OCI-LY3 (cell line): ENCODE results near the gene GRSF1.

Experiments used
- H2AFZ ChIP-seq: fragments of 200-600, 300-600 bp; shearing (Covaris generic); 2 replicates; pipeline ENCODE4 v1.6.0; 2014; ENCODE audit warnings: antibody characterized with exemption, low read depth, low read length
- H3K27ac ChIP-seq: fragments of 200-600, 300-600 bp; sonication (generic); 2 replicates; pipeline ENCODE4 v1.5.1; 2014; ENCODE audit warnings: mild to moderate bottlenecking, low read length, moderate library complexity, mixed read lengths
- H3K27me3 ChIP-seq: fragments of 200-600, 300-600 bp; sonication (generic); 2 replicates; pipeline ENCODE4 v1.6.1; 2014; ENCODE audit warnings: low read depth, low read length, mixed read lengths
- H3K36me3 ChIP-seq: fragments of 200-600, 300-600 bp; sonication (generic); replicated peaks from 2 replicates; pipeline ENCODE3; 2014; ENCODE audit warnings: low read depth, low read length, mixed read lengths
- H3K4me1 ChIP-seq: fragments of 300-600, 200-600 bp; sonication (generic); 2 replicates; pipeline ENCODE4 v1.6.1; 2014; ENCODE audit warnings: low read length, mixed read lengths
- H3K4me2 ChIP-seq: fragments of 200-600, 300-600 bp; sonication (generic); 2 replicates; pipeline ENCODE4 v1.6.1; 2014; ENCODE audit warnings: low read length, mixed read lengths
- H3K4me3 ChIP-seq: fragments of 300-600, 200-600 bp; sonication (generic); 2 replicates; pipeline ENCODE4 v1.5.1; 2014; ENCODE audit warnings: antibody characterized with exemption, mild to moderate bottlenecking, low read length, moderate library complexity
- H3K79me2 ChIP-seq: fragments of 300-600, 200-600 bp; shearing (Covaris generic); 2 replicates; pipeline ENCODE4 v1.6.1; 2014; ENCODE audit warnings: mild to moderate bottlenecking, low read length, mixed read lengths
- H3K9ac ChIP-seq: fragments of 300-600, 200-600 bp; shearing (Covaris generic); 2 replicates; pipeline ENCODE4 v1.6.0; 2014; ENCODE audit warnings: mild to moderate bottlenecking, low read length, moderate library complexity
- H3K9me3 ChIP-seq: fragments of 200-600, 300-600 bp; shearing (Covaris generic); 2 replicates; pipeline ENCODE4 v1.6.1; 2014; ENCODE audit warnings: low read length, mixed read lengths; ENCODE audit not compliant: insufficient read depth
- H4K20me1 ChIP-seq: fragments of 200-600, 300-600 bp; sonication (generic); 2 replicates; pipeline ENCODE4 v1.6.1; 2016; ENCODE audit warnings: low read length, mixed read lengths; ENCODE audit not compliant: insufficient read depth
- CTCF ChIP-seq: fragments of 200-600, 300-600 bp; sonication (generic); IDR thresholded peaks from 2 replicates; pipeline ENCODE4 v1.5.1; 2014; ENCODE audit warnings: antibody characterized with exemption, low read length, low read depth
- EZH2phosphoT487 ChIP-seq: fragments of 200-600 bp; shearing (Covaris generic); IDR thresholded peaks from 2 replicates; pipeline ENCODE4 v1.6.1; 2018; ENCODE audit warnings: antibody characterized with exemption, mixed run types, low read depth

GRSF1 gene

GRCh38 chr4:70788733-70789132 is 51.0 kb downstream of the GRSF1 start:
- no peak overlapping the region for H3K4me2 ChIP-seq
- H3K36me3 ChIP-seq, result peaks cover 16% of the 10 kb centered on the region
- H3K4me3 ChIP-seq, result no peak overlapping the region
- H3K9ac ChIP-seq, result no peak overlapping the region
- H3K27ac ChIP-seq, result no peak overlapping the region
- no peaks in the 10 kb centered on the region for H3K79me2 ChIP-seq
- no peaks in the 10 kb centered on the region for H3K9me3 ChIP-seq
- H3K4me1 ChIP-seq, result no peaks in the 10 kb centered on the region
- TF ChIP-seq EZH2phosphoT487 (no peak), CTCF (no peak)
- H3K27me3 ChIP-seq, result no peaks in the 10 kb centered on the region
- no peak overlapping the region for H2AFZ ChIP-seq
- H4K20me1 ChIP-seq, result no peaks in the 10 kb centered on the region

- no peaks in the 10 kb centered on the region for H3K79me2 ChIP-seq
- no peak overlapping the region for H2AFZ ChIP-seq
- H3K9me3 ChIP-seq, result no peaks in the 10 kb centered on the region
- no peaks in the 10 kb centered on the region for H3K4me1 ChIP-seq
- no peak overlapping the region for H3K9ac ChIP-seq
- H4K20me1 ChIP-seq, result no peaks in the 10 kb centered on the region
- no peak for TF ChIP-seq CTCF
- no peak for TF ChIP-seq EZH2phosphoT487
- peaks cover 11% of the 10 kb centered on the region for H3K36me3 ChIP-seq
- H3K4me3 ChIP-seq, result no peak overlapping the region
- H3K4me2 ChIP-seq, result no peak overlapping the region
- no peak overlapping the region for H3K27ac ChIP-seq
- H3K27me3 ChIP-seq, result no peaks in the 10 kb centered on the region
These were observed 52.2 kb downstream of the GRSF1 start for GRCh38 chr4:70787496-70787895.

GRCh38 chr4:70783096-70783495 is 56.6 kb downstream of the GRSF1 start:
- TF ChIP-seq EZH2phosphoT487, result no peak
- no peak for TF ChIP-seq CTCF
- Histone ChIP-seq H3K27me3 (no peaks in the 10 kb centered on the region), H4K20me1 (no peaks in the 10 kb centered on the region), H2AFZ (no peak overlapping the region), H3K9me3 (no peaks in the 10 kb centered on the region), H3K36me3 (peaks cover 6% of the 10 kb centered on the region), H3K4me1 (no peaks in the 10 kb centered on the region), H3K9ac (no peak overlapping the region), H3K4me3 (no peak overlapping the region), H3K27ac (no peak overlapping the region), H3K4me2 (no peak overlapping the region), H3K79me2 (no peaks in the 10 kb centered on the region)

- Histone ChIP-seq H3K4me2 (no peak overlapping the region), H3K27me3 (no peaks in the 10 kb centered on the region), H3K36me3 (peaks cover 2% of the 10 kb centered on the region), H2AFZ (no peak overlapping the region), H3K79me2 (no peaks in the 10 kb centered on the region), H4K20me1 (no peaks in the 10 kb centered on the region), H3K4me1 (peaks cover 2% of the 10 kb centered on the region), H3K4me3 (no peak overlapping the region), H3K9me3 (no peaks in the 10 kb centered on the region), H3K27ac (no peak overlapping the region), H3K9ac (no peak overlapping the region)
- TF ChIP-seq EZH2phosphoT487 (no peak), CTCF (no peak)
These were observed 60.7 kb downstream of the GRSF1 start for GRCh38 chr4:70778888-70779422.
